ENCODE measurements around the gene ATAD2B.

GRCh38 chr2:23709311-23709710 lies 217.6 kb downstream of the ATAD2B start:
- TF ChIP-seq CTCF (IDR thresholded peaks at IDR 0.05) (no peak), EP300 (IDR thresholded peaks at IDR 0.05) (no peak), POLR2AphosphoS5 (IDR thresholded peaks at IDR 0.05) (no peak), POLR2A (IDR thresholded peaks at IDR 0.05) (no peak)

Data from sigmoid colon (tissue), 4 donors.